ENCODE measurements around the gene CNOT6L. TPM values are rescaled to one million over a fixed set of nuclear protein-coding genes. Genes with fewer than 3 reads are reported as not detected.

The CNOT6L gene
- total RNA-seq, 1 experiment from 2014 or later = 29.4 TPM

DNA sequence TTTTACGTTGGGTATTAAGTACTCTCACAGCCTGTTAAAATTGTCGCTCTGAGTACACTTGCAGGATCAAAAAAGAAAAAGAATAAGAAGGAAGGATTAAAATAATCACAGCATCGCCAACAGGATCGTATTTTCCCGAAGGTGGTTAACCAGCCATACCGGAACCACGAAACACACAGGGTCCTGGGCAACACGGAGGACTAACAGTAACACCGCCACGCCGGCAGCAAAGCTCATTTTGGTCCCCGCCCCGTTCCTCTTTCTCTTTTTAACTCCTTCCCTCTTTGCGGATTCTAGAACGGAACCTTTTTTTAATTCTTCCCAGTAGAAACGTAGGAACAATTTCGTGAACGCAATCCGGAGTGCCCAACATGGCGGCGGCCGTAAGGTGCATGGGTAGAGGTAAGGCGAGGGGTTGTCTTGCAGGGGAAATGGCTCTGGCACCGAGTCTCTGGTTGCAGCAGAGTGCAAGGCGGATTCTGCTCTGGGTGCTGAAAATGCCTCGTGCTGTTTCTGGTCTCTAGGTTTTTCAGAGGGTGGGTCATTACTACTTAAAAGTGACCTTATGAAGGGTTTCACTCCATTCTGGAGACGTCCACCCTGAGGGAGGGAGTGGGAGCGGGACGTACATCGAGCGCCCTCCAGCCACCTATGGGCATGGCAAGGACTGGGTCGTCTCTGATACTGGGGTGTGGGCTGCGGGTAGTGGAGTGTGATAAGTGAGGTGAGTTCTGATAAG, 43.5 kb upstream of the CNOT6L start, which contains the start of gene MRPL1 (continued):
- TF ChIP-seq, protein P1, sequence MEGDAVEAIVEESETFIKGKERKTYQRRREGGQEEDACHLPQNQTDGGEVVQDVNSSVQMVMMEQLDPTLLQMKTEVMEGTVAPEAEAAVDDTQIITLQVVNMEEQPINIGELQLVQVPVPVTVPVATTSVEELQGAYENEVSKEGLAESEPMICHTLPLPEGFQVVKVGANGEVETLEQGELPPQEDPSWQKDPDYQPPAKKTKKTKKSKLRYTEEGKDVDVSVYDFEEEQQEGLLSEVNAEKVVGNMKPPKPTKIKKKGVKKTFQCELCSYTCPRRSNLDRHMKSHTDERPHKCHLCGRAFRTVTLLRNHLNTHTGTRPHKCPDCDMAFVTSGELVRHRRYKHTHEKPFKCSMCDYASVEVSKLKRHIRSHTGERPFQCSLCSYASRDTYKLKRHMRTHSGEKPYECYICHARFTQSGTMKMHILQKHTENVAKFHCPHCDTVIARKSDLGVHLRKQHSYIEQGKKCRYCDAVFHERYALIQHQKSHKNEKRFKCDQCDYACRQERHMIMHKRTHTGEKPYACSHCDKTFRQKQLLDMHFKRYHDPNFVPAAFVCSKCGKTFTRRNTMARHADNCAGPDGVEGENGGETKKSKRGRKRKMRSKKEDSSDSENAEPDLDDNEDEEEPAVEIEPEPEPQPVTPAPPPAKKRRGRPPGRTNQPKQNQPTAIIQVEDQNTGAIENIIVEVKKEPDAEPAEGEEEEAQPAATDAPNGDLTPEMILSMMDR (IDR thresholded peaks at IDR 0.05 in 2 of 3, conservative IDR thresholded peaks at IDR 0.05 in 1 of 3; ENCODE audit: borderline replicate concordance in 1 of 3, insufficient read depth in 1 of 3, low read depth in 2 of 3, low read length in 2 of 3) = 0 out of 6 replicates have a peak, but pooled peaks of 1 of the 3 experiments have one; percentile 3

DNA sequence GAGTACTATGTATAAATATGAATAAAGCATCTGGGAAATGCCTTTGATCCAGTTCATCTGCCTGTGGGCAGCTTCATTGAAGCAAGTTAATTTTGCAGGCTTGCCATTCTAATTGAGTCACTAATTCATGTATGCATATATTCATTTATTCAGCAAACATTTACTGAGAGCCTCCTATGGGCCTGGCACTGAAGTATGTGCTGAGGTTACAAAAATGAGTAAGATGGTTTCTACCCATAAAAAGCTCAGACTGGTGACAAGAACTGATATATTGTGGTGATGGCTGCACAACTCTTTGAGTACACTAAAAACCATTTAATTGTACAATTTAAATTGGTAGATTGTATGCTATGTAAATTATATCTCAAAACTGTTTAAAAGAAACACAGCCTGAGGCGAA, 42.3 kb upstream of the CNOT6L start:
- CTCF ChIA-PET = interaction anchor here (1.8 kb wide), 1 partner anchor 16 kb away, joined by 3 read pairs; no protein-coding TSS in a partner anchor
- no peaks in the 10 kb centered on the region for H3K9me3 ChIP-seq (ENCODE audit: control insufficient read depth in 1 of 2, insufficient read depth in 1 of 2, low read depth in 1 of 2, low read length in 2 of 2)
- TF ChIP-seq POLR2A (IDR thresholded peaks at IDR 0.05; ENCODE audit: borderline replicate concordance, extremely low read depth, insufficient read depth, insufficient read length) (no peak), ZFX (IDR thresholded peaks at IDR 0.05) (no peak), TCF7L2 (IDR thresholded peaks at IDR 0.05; ENCODE audit: borderline replicate concordance, extremely low read depth, insufficient read depth, insufficient read length) (no peak), CBX3 (IDR thresholded peaks at IDR 0.05; ENCODE audit: low read depth) (no peak), EGR1 (IDR thresholded peaks at IDR 0.05; ENCODE audit: low read depth) (no peak), SP1 (IDR thresholded peaks at IDR 0.05; ENCODE audit: low read depth) (no peak), YY1 (IDR thresholded peaks at IDR 0.05; ENCODE audit: extremely low read depth, insufficient replicate concordance, low read depth, low read length) (no peak), EZH2 (IDR thresholded peaks at IDR 0.05) (no peak), SIN3A (IDR thresholded peaks at IDR 0.05; ENCODE audit: low read depth) (no peak), EZH2phosphoT487 (IDR thresholded peaks at IDR 0.05; ENCODE audit: borderline replicate concordance) (no peak), POLR2AphosphoS5 (IDR thresholded peaks at IDR 0.05; ENCODE audit: low read depth, low read length) (no peak), CEBPB (IDR thresholded peaks at IDR 0.05; ENCODE audit: low read depth) (no peak), ZNF274 (IDR thresholded peaks at IDR 0.05; ENCODE audit: low read depth, low read length) (no peak)
- TF ChIP-seq, protein P2, sequence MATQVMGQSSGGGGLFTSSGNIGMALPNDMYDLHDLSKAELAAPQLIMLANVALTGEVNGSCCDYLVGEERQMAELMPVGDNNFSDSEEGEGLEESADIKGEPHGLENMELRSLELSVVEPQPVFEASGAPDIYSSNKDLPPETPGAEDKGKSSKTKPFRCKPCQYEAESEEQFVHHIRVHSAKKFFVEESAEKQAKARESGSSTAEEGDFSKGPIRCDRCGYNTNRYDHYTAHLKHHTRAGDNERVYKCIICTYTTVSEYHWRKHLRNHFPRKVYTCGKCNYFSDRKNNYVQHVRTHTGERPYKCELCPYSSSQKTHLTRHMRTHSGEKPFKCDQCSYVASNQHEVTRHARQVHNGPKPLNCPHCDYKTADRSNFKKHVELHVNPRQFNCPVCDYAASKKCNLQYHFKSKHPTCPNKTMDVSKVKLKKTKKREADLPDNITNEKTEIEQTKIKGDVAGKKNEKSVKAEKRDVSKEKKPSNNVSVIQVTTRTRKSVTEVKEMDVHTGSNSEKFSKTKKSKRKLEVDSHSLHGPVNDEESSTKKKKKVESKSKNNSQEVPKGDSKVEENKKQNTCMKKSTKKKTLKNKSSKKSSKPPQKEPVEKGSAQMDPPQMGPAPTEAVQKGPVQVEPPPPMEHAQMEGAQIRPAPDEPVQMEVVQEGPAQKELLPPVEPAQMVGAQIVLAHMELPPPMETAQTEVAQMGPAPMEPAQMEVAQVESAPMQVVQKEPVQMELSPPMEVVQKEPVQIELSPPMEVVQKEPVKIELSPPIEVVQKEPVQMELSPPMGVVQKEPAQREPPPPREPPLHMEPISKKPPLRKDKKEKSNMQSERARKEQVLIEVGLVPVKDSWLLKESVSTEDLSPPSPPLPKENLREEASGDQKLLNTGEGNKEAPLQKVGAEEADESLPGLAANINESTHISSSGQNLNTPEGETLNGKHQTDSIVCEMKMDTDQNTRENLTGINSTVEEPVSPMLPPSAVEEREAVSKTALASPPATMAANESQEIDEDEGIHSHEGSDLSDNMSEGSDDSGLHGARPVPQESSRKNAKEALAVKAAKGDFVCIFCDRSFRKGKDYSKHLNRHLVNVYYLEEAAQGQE (IDR thresholded peaks at IDR 0.05; ENCODE audit: low read depth) = no peak
- TF ChIP-seq, protein P1 (IDR thresholded peaks at IDR 0.05 in 2 of 3, conservative IDR thresholded peaks at IDR 0.05 in 1 of 3; ENCODE audit: borderline replicate concordance in 1 of 3, insufficient read depth in 1 of 3, low read depth in 2 of 3, low read length in 2 of 3) = no peak
- TF ChIP-seq, protein P3, sequence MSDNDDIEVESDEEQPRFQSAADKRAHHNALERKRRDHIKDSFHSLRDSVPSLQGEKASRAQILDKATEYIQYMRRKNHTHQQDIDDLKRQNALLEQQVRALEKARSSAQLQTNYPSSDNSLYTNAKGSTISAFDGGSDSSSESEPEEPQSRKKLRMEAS (IDR thresholded peaks at IDR 0.05) = no peak

More for the DNA sequence above, 42.3 kb upstream of the CNOT6L start:
- Histone ChIP-seq H3K79me2 (ENCODE audit: insufficient read depth, low read length) (peaks cover 38% of the 10 kb centered on the region), H2AFZ (ENCODE audit: low read depth, low read length, poor library complexity, severe bottlenecking) (peak overlapping the region; percentile 93), H3K4me3 (replicated peaks in 1 of 2; ENCODE audit: low read depth in 1 of 2, low read length in 2 of 2) (peak overlapping the region; percentile 76 to 97), H4K20me1 (ENCODE audit: insufficient read depth) (no peaks in the 10 kb centered on the region), H3K9ac (ENCODE audit: low read length) (peak overlapping the region; percentile 88), H3K27me3 (ENCODE audit: insufficient read depth, low read length) (no peaks in the 10 kb centered on the region), H3K9me2 (ENCODE audit: insufficient read depth) (no peaks in the 10 kb centered on the region), H3K4me1 (ENCODE audit: control insufficient read depth in 1 of 2, insufficient read depth in 2 of 2, low read length in 2 of 2) (peaks cover 6 to 17% of the 10 kb centered on the region in 2 experiments; a peak in 3 of 4 replicates), H3K4me2 (ENCODE audit: low read length) (peak overlapping the region; percentile 90), H3K27ac (ENCODE audit: low read depth, low read length) (peak overlapping the region; percentile 80; the same call in 1 of the 2 replicates), H3K36me3 (ENCODE audit: control insufficient read depth in 1 of 2, insufficient read depth in 2 of 2, low read length in 2 of 2) (peaks cover 0 to 2% of the 10 kb centered on the region in 2 experiments; a peak in 1 of 4 replicates)
- DNase-seq (ENCODE audit: low read depth, low spot score) (no peak), ATAC-seq (no peak)
- no TSS peak for BruUV-seq (replicated peaks)
- ChIA-PET POLR2A (interaction anchor here (0.9 to 1.8 kb wide), 3 partner anchors 10 to 198 kb away, joined by 3 to 7 read pairs (median 4); no protein-coding TSS in a partner anchor), RAD21 (ENCODE audit: low non-redundant PET in 1 of 2, low total read pairs in 2 of 2, uncharacterized antibody in 2 of 2, unreplicated experiment in 2 of 2) (no interaction called here)
- intact Hi-C loops (cut with micrococcal nuclease) = no loop called here

Measured in HCT116 (cell line).